ENCODE data around the gene MID1. TPM values are rescaled to one million over a fixed set of nuclear protein-coding genes. Genes with fewer than 3 reads are reported as not detected.
A peak's percentile ranks its signal among the peaks of the same experiment; 100 is the strongest.

MID1 gene
- polyA plus RNA-seq, 2 of the 4 experiments (the other 2 are of a cell fraction) = 59.5 to 106 TPM

DNA sequence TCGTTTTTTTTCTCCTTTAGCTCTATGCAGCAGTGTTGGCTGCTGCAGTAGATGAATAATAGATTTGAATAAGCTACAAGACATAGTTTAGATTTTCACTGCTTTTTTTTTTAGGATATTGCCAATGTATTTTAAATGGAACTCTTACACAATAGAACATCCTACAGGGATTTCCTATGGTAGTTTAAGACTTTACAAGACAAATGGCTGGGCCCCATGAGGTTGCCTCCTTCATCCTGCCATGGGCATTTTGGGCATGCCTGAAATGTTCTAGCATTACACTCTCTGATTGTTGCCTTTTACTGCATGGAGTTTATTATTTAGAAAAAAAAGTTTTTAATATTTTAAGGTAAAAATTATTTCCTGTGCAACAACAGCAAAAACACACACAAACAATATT, 74.5 kb downstream of the MID1 start:
- H3K9me3 ChIP-seq = no peaks in the 10 kb centered on the region
- WGBS (ENCODE audit: missing lambda C conversion rate) = 57% methylated on average over 1 of the region's 1 CpG
- FAIRE-seq (no peak), DNase-seq (ENCODE audit: low read depth in 1 of 2, low spot score in 1 of 2) (no peak), ATAC-seq (no peak)
- TF ChIP-seq RNF2 (IDR thresholded peaks at IDR 0.05; ENCODE audit: borderline replicate concordance, low read depth) (no peak), CBX2 (IDR thresholded peaks at IDR 0.05; ENCODE audit: borderline replicate concordance, low read depth) (no peak), BHLHE40 (IDR thresholded peaks at IDR 0.05; ENCODE audit: low read depth, low read length) (no peak), ZFP36 (IDR thresholded peaks at IDR 0.05; ENCODE audit: borderline replicate concordance, partially characterized antibody) (no peak), FOXS1 (CRISPR knock-in tag; IDR thresholded peaks at IDR 0.05) (no peak), HDAC2 (IDR thresholded peaks at IDR 0.05) (no peak), CHD4 (IDR thresholded peaks at IDR 0.05; ENCODE audit: borderline replicate concordance) (no peak), FOSL2 (IDR thresholded peaks at IDR 0.05) (no peak), FOSL2 (CRISPR knock-in tag; IDR thresholded peaks at IDR 0.05) (no peak), RAD21 (conservative IDR thresholded peaks at IDR 0.05 in 1 of 2, IDR thresholded peaks at IDR 0.05 in 1 of 2) (no peak), ZC3H11A (IDR thresholded peaks at IDR 0.05) (no peak), HOXB13 (CRISPR knock-in tag; IDR thresholded peaks at IDR 0.05; ENCODE audit: low read depth) (no peak)
- TF ChIP-seq, protein P1, sequence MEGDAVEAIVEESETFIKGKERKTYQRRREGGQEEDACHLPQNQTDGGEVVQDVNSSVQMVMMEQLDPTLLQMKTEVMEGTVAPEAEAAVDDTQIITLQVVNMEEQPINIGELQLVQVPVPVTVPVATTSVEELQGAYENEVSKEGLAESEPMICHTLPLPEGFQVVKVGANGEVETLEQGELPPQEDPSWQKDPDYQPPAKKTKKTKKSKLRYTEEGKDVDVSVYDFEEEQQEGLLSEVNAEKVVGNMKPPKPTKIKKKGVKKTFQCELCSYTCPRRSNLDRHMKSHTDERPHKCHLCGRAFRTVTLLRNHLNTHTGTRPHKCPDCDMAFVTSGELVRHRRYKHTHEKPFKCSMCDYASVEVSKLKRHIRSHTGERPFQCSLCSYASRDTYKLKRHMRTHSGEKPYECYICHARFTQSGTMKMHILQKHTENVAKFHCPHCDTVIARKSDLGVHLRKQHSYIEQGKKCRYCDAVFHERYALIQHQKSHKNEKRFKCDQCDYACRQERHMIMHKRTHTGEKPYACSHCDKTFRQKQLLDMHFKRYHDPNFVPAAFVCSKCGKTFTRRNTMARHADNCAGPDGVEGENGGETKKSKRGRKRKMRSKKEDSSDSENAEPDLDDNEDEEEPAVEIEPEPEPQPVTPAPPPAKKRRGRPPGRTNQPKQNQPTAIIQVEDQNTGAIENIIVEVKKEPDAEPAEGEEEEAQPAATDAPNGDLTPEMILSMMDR (IDR thresholded peaks at IDR 0.05) = no peak
- TF ChIP-seq, protein P2, sequence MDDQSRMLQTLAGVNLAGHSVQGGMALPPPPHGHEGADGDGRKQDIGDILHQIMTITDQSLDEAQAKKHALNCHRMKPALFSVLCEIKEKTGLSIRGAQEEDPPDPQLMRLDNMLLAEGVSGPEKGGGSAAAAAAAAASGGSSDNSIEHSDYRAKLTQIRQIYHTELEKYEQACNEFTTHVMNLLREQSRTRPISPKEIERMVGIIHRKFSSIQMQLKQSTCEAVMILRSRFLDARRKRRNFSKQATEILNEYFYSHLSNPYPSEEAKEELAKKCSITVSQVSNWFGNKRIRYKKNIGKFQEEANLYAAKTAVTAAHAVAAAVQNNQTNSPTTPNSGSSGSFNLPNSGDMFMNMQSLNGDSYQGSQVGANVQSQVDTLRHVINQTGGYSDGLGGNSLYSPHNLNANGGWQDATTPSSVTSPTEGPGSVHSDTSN (IDR thresholded peaks at IDR 0.05) = no peak
- POLR2A ChIA-PET = no interaction called here
- H3K27ac ChIP-seq = no peak overlapping the region
- CTCF ChIA-PET = interaction anchor here (0.6 to 0.9 kb wide), 6 partner anchors 8 to 620 kb away, joined by 3 to 4 read pairs (median 3); no protein-coding TSS in a partner anchor
- peaks cover 73% of the 10 kb centered on the region for H3K4me1 ChIP-seq
- no peak overlapping the region for H3K4me3 ChIP-seq
- H3K4me2 ChIP-seq = peak overlapping the region; percentile 23; the same call in 1 of the 3 replicates

GRCh38 chrX:10542586-10542985, 77.8 kb downstream of the MID1 start:
- TF ChIP-seq POLR2A (IDR thresholded peaks at IDR 0.05; ENCODE audit: low read length) (no peak), CBX8 (IDR thresholded peaks at IDR 0.05) (no peak)
- DNase-seq (ENCODE audit: low read depth in 1 of 2, low spot score in 1 of 2) (no peak), ATAC-seq (no peak), FAIRE-seq (peak; percentile 95)
- ChIA-PET POLR2A (no interaction called here), CTCF (no interaction called here)
- no peak overlapping the region for H3K4me3 ChIP-seq
- peaks cover 76% of the 10 kb centered on the region for H3K4me1 ChIP-seq
- no peaks in the 10 kb centered on the region for H3K9me3 ChIP-seq
- WGBS (ENCODE audit: missing lambda C conversion rate) = 90% methylated on average over 1 of the region's 1 CpG
- no peak overlapping the region for H3K27ac ChIP-seq
- no peak overlapping the region for H3K4me2 ChIP-seq

DNA sequence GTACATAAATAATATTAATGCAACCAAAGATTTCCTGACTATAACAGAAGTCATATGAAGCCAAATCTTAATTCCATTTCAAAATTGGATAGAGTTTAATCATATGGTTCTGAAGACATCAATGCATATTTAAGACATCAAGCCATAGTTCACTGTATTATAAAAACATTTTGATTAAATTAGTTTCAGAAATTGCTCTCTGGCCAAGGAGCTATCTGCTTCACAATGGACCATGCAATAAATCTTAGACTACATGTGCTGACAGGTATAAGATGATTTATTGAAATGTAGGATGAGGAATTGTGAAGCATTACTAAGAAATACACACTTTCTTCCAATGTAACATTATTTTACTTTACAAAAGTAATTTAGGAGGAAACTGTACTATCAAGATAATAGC, 81.6 kb downstream of the MID1 start:
- DNase-seq (ENCODE audit: low read depth in 1 of 2, low spot score in 1 of 2) (no peak), FAIRE-seq (no peak), ATAC-seq (no peak)
- Histone ChIP-seq H3K4me3 (no peak overlapping the region), H3K27ac (peak overlapping the region in 1 of 2 experiments; percentile 75; a peak in 1 of 6 replicates), H3K9me3 (no peaks in the 10 kb centered on the region), H3K4me2 (no peak overlapping the region), H3K4me1 (peaks cover 78% of the 10 kb centered on the region)
- TF ChIP-seq, protein P3, sequence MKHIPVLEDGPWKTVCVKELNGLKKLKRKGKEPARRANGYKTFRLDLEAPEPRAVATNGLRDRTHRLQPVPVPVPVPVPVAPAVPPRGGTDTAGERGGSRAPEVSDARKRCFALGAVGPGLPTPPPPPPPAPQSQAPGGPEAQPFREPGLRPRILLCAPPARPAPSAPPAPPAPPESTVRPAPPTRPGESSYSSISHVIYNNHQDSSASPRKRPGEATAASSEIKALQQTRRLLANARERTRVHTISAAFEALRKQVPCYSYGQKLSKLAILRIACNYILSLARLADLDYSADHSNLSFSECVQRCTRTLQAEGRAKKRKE (CRISPR knock-in tag; IDR thresholded peaks at IDR 0.05; ENCODE audit: low read depth) = no peak
- TF ChIP-seq POLR2AphosphoS2 (conservative IDR thresholded peaks at IDR 0.05; ENCODE audit: low read length) (no peak), ZNF302 (CRISPR knock-in tag; IDR thresholded peaks at IDR 0.05) (no peak), GATA3 (IDR thresholded peaks at IDR 0.05; ENCODE audit: borderline replicate concordance) (no peak), BCL3 (IDR thresholded peaks at IDR 0.05) (no peak), KDM5A (IDR thresholded peaks at IDR 0.05) (no peak), PHF8 (IDR thresholded peaks at IDR 0.05; ENCODE audit: borderline replicate concordance, low read depth) (no peak), FOSB (CRISPR knock-in tag; IDR thresholded peaks at IDR 0.05) (no peak), ZFP36 (IDR thresholded peaks at IDR 0.05; ENCODE audit: borderline replicate concordance, partially characterized antibody) (no peak), NFE2L2 (conservative IDR thresholded peaks at IDR 0.05; ENCODE audit: low read length) (no peak), RFX5 (IDR thresholded peaks at IDR 0.05) (no peak), E2F6 (IDR thresholded peaks at IDR 0.05; ENCODE audit: borderline replicate concordance, low read depth) (no peak), EHMT2 (IDR thresholded peaks at IDR 0.05; ENCODE audit: low read depth) (no peak), TFCP2L1 (CRISPR knock-in tag; IDR thresholded peaks at IDR 0.05) (no peak), RCOR1 (IDR thresholded peaks at IDR 0.05; ENCODE audit: low read depth, low read length) (no peak), BHLHE40 (IDR thresholded peaks at IDR 0.05; ENCODE audit: low read depth, low read length) (no peak), KDM1A (IDR thresholded peaks at IDR 0.05; ENCODE audit: low read depth) (no peak)
- ChIA-PET POLR2A (no interaction called here), CTCF (interaction anchor here (1.0 kb wide), 1 partner anchor 349 kb away, joined by 3 read pairs; no protein-coding TSS in a partner anchor)
